Neural progenitor cell (in vitro differentiated cells): ENCODE measurements around the gene ARHGAP24. TPM values are rescaled to one million over a fixed set of nuclear protein-coding genes. Genes with fewer than 3 reads are reported as not detected.
"Not testable (repeated sequence)": the region's sequence is repeated elsewhere in the genome, so short reads cannot be mapped to it uniquely, and the experiment has no call there.

Source experiments
- DNase-seq: peaks from one replicate; pipeline ENCODE4 v3.0.0-alpha.2; 2016; ENCODE audit warnings: low spot score
- H2AFZ ChIP-seq: fragments of 200-600 bp; sonication (generic); replicated peaks from 2 replicates; pipeline ENCODE4 v1.6.1; 2016; ENCODE audit warnings: antibody characterized with exemption
- H3F3A ChIP-seq: fragments of 200-600 bp; sonication (generic); 2 replicates; pipeline ENCODE4 v1.6.1; 2016; ENCODE audit warnings: antibody characterized with exemption, low read depth
- H3K27ac ChIP-seq: fragments of 200-600 bp; sonication (generic); 2 replicates; pipeline ENCODE4 v1.5.1; 2016; ENCODE audit warnings: mild to moderate bottlenecking
- H3K27me3 ChIP-seq: fragments of 200-600 bp; sonication (generic); 2 replicates; pipeline ENCODE4 v1.6.1; 2016; ENCODE audit warnings: mild to moderate bottlenecking, moderate library complexity
- H3K36me3 ChIP-seq: fragments of 200-600 bp; sonication (generic); 2 replicates; pipeline ENCODE4 v1.5.1; 2016
- H3K4me1 ChIP-seq: fragments of 200-600 bp; sonication (generic); 2 replicates; pipeline ENCODE4 v1.6.1; 2016; ENCODE audit warnings: mixed run types
- H3K4me2 ChIP-seq: fragments of 200-600 bp; sonication (generic); 2 replicates; pipeline ENCODE4 v1.6.1; 2016
- H3K4me3 ChIP-seq: fragments of 200-600 bp; sonication (generic); 2 replicates; pipeline ENCODE4 v1.5.1; 2016
- H3K79me2 ChIP-seq: fragments of 200-600 bp; sonication (generic); 2 replicates; pipeline ENCODE4 v1.6.1; 2016; ENCODE audit warnings: low read depth
- H3K9ac ChIP-seq: fragments of 200-600 bp; sonication (generic); 2 replicates; pipeline ENCODE4 v1.6.1; 2016
- H3K9me3 ChIP-seq: fragments of 200-600 bp; sonication (generic); 2 replicates; pipeline ENCODE4 v1.5.1; 2016; ENCODE audit warnings: low read depth
- H4K20me1 ChIP-seq: fragments of 200-600 bp; sonication (generic); 2 replicates; pipeline ENCODE4 v1.6.1; 2016; ENCODE audit warnings: low read depth
- H3K27ac Mint-ChIP-seq: 3 replicates; pipeline ENCODE4 v1.8.0; 2021; ENCODE audit warnings: mixed read lengths
- H3K27me3 Mint-ChIP-seq: 2 replicates; pipeline ENCODE4 v1.8.0; 2022; ENCODE audit warnings: low read depth, mild to moderate bottlenecking, inconsistent platforms, moderate library complexity, mixed read lengths; ENCODE audit not compliant: insufficient read depth
- H3K36me3 Mint-ChIP-seq: 3 replicates; pipeline ENCODE4 v1.8.0; 2021; ENCODE audit warnings: mixed read lengths
- H3K4me1 Mint-ChIP-seq: 3 replicates; pipeline ENCODE4 v1.8.0; 2021; ENCODE audit warnings: mixed read lengths
- H3K4me3 Mint-ChIP-seq: 3 replicates; pipeline ENCODE4 v1.8.0; 2021; ENCODE audit warnings: mild to moderate bottlenecking, moderate library complexity, mixed read lengths
- H3K9me3 Mint-ChIP-seq: 3 replicates; pipeline ENCODE4 v1.8.0; 2020; ENCODE audit warnings: mixed read lengths
- CTCF ChIP-seq: fragments of 200-600 bp; sonication (generic); IDR thresholded peaks from 2 replicates; pipeline ENCODE4 v1.5.1; 2017; ENCODE audit warnings: antibody characterized with exemption, mild to moderate bottlenecking
- EZH2 ChIP-seq: fragments of 200-600 bp; sonication (generic); IDR thresholded peaks from 2 replicates; pipeline ENCODE4 v1.6.1; 2017; ENCODE audit warnings: antibody characterized with exemption, mild to moderate bottlenecking, moderate library complexity
- EZH2phosphoT487 ChIP-seq: fragments of 200-600 bp; sonication (generic); IDR thresholded peaks from 2 replicates; pipeline ENCODE4 v1.6.1; 2017; ENCODE audit warnings: antibody characterized with exemption
- total RNA-seq: library from RNA; depleted of rRNA; stranded (reverse); fragments of >200 nt; gene quantifications from 2 replicates; pipeline ENCODE4 v1.2.3, GENCODE V29; 2015; ENCODE audit warnings: low replicate concordance

ARHGAP24 gene
- total RNA-seq, 1 donor from 2014 or later, result 2.2 TPM

- Histone ChIP-seq H3K36me3 (no peaks in the 10 kb centered on the region), H3F3A (peaks cover 9% of the 10 kb centered on the region), H3K27ac (no peak overlapping the region), H4K20me1 (no peaks in the 10 kb centered on the region), H3K4me1 (peaks cover 14% of the 10 kb centered on the region), H2AFZ (no peak overlapping the region), H3K27me3 (no peaks in the 10 kb centered on the region), H3K9me3 (no peaks in the 10 kb centered on the region), H3K79me2 (no peaks in the 10 kb centered on the region), H3K9ac (no peak overlapping the region), H3K4me3 (no peak overlapping the region), H3K4me2 (no peak overlapping the region)
- Mint-ChIP-seq H3K27ac (no peak overlapping the region), H3K27me3 (no peaks in the 10 kb centered on the region), H3K4me3 (no peak overlapping the region), H3K36me3 (no peaks in the 10 kb centered on the region), H3K9me3 (peaks cover 6% of the 10 kb centered on the region), H3K4me1 (peaks cover 3% of the 10 kb centered on the region)
- no peak for TF ChIP-seq CTCF
- TF ChIP-seq EZH2phosphoT487, result no peak
- no peak for TF ChIP-seq EZH2
- DNase-seq, result no peak
Observed at GRCh38 chr4:85889314-85889713, 414.4 kb downstream of the ARHGAP24 start.

- TF ChIP-seq CTCF (no peak), EZH2phosphoT487 (no peak)
Observed at GRCh38 chr4:85895755-85896154, 420.8 kb downstream of the ARHGAP24 start.

GRCh38 chr4:85898231-85898630 is 423.3 kb downstream of the ARHGAP24 start:
- Histone ChIP-seq H2AFZ (no peak overlapping the region), H3K36me3 (no peaks in the 10 kb centered on the region), H4K20me1 (no peaks in the 10 kb centered on the region), H3K79me2 (no peaks in the 10 kb centered on the region), H3K27me3 (no peaks in the 10 kb centered on the region), H3F3A (no peaks in the 10 kb centered on the region), H3K9me3 (no peaks in the 10 kb centered on the region), H3K27ac (no peak overlapping the region), H3K4me3 (no peak overlapping the region), H3K9ac (no peak overlapping the region), H3K4me2 (no peak overlapping the region), H3K4me1 (no peaks in the 10 kb centered on the region)
- H3K4me3 Mint-ChIP-seq, result no peak overlapping the region
- no peak for DNase-seq
- H3K4me1 Mint-ChIP-seq, result no peaks in the 10 kb centered on the region
- no peaks in the 10 kb centered on the region for H3K9me3 Mint-ChIP-seq
- no peaks in the 10 kb centered on the region for H3K27me3 Mint-ChIP-seq
- no peaks in the 10 kb centered on the region for H3K36me3 Mint-ChIP-seq
- H3K27ac Mint-ChIP-seq, result no peak overlapping the region
- TF ChIP-seq EZH2phosphoT487, result no peak

More at GRCh38 chr4:85895755-85896154, 420.8 kb downstream of the ARHGAP24 start:
- Histone ChIP-seq H3K9ac (no peak overlapping the region), H3K27me3 (no peaks in the 10 kb centered on the region), H3K4me1 (no peaks in the 10 kb centered on the region), H3K4me2 (no peak overlapping the region), H4K20me1 (no peaks in the 10 kb centered on the region), H3K36me3 (no peaks in the 10 kb centered on the region), H3K27ac (no peak overlapping the region), H3F3A (no peaks in the 10 kb centered on the region), H2AFZ (no peak overlapping the region), H3K79me2 (no peaks in the 10 kb centered on the region), H3K4me3 (no peak overlapping the region), H3K9me3 (no peaks in the 10 kb centered on the region)
- peaks cover 2% of the 10 kb centered on the region for H3K9me3 Mint-ChIP-seq
- H3K27me3 Mint-ChIP-seq, result no peaks in the 10 kb centered on the region
- no peak overlapping the region for H3K4me3 Mint-ChIP-seq
- H3K36me3 Mint-ChIP-seq, result no peaks in the 10 kb centered on the region
- no peak for DNase-seq
- H3K4me1 Mint-ChIP-seq, result no peaks in the 10 kb centered on the region
- H3K27ac Mint-ChIP-seq, result no peak overlapping the region

- no peak for TF ChIP-seq EZH2
- no peak for TF ChIP-seq CTCF
- no peak for TF ChIP-seq EZH2phosphoT487
- Mint-ChIP-seq H3K27ac (no peak overlapping the region), H3K4me1 (no peaks in the 10 kb centered on the region), H3K27me3 (no peaks in the 10 kb centered on the region), H3K9me3 (no peaks in the 10 kb centered on the region), H3K36me3 (no peaks in the 10 kb centered on the region), H3K4me3 (no peak overlapping the region)
- no peak overlapping the region for H3K27ac ChIP-seq
- H3K4me2 ChIP-seq, result no peak overlapping the region
- DNase-seq, result no peak
- no peaks in the 10 kb centered on the region for H3F3A ChIP-seq
- no peaks in the 10 kb centered on the region for H3K9me3 ChIP-seq
- H3K4me1 ChIP-seq, result no peaks in the 10 kb centered on the region
- H3K36me3 ChIP-seq, result no peaks in the 10 kb centered on the region
- no peaks in the 10 kb centered on the region for H3K79me2 ChIP-seq
- no peak overlapping the region for H2AFZ ChIP-seq
- no peaks in the 10 kb centered on the region for H3K27me3 ChIP-seq
- H3K9ac ChIP-seq, result no peak overlapping the region
- no peak overlapping the region for H3K4me3 ChIP-seq
- H4K20me1 ChIP-seq, result no peaks in the 10 kb centered on the region
Observed at GRCh38 chr4:85901500-85901899, 426.6 kb downstream of the ARHGAP24 start.

- not testable (repeated sequence) for H3K36me3 Mint-ChIP-seq, DNase-seq, H3F3A ChIP-seq, H4K20me1 ChIP-seq, H3K36me3 ChIP-seq, H3K9me3 Mint-ChIP-seq, H3K27me3 ChIP-seq, H3K27ac ChIP-seq, H3K4me3 ChIP-seq, H3K4me3 Mint-ChIP-seq, H2AFZ ChIP-seq, H3K4me1 ChIP-seq, H3K27me3 Mint-ChIP-seq, H3K4me1 Mint-ChIP-seq, H3K9ac ChIP-seq, H3K9me3 ChIP-seq, H3K4me2 ChIP-seq, H3K27ac Mint-ChIP-seq, H3K79me2 ChIP-seq
Observed at GRCh38 chr4:85902647-85903046, 427.7 kb downstream of the ARHGAP24 start.
